Stimulated activated CD4-positive, alpha-beta T cell treated with anti-CD3 and anti-CD28 coated beads, Interleukin-12 subunit alpha, Interleukin-12 subunit beta, amount 100 ng/mL, for 4 hours (primary cell): Measurements from ENCODE around the gene BAHCC1.
"Not testable (repeated sequence)": the region's sequence is repeated elsewhere in the genome, so short reads cannot be mapped to it uniquely, and the experiment has no call there.

ENCODE experiments used
- DNase-seq: peaks from one replicate; pipeline ENCODE4 v3.0.0-alpha.2; 2020

BAHCC1 gene

GRCh38 chr17:81414756-81415516 lies 19.7 kb downstream of the BAHCC1 start:
- DNase-seq: no peak

DNA sequence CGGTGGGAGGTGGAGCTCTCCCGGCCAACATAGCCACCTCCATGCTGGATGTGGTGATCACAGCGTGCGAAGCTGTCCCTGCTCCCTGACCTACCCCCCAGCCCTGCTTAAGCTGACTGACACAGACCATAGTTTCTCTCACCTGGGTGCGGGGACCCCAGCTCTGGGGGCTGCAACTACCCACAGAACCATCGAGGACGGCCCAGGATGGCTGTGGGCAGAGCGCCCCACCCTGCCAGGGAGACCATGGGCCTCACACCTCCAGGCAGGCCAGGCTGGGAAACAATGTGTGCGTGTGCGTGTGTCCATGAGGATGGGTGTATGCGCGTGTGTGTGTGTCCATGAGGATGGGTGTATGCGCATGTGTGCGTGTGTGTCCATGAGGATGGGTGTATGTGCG lies 20.4 kb downstream of the BAHCC1 start:
- DNase-seq: no peak

- DNase-seq: no peak
Observed at GRCh38 chr17:81416612-81417011, 21.4 kb downstream of the BAHCC1 start.

DNA sequence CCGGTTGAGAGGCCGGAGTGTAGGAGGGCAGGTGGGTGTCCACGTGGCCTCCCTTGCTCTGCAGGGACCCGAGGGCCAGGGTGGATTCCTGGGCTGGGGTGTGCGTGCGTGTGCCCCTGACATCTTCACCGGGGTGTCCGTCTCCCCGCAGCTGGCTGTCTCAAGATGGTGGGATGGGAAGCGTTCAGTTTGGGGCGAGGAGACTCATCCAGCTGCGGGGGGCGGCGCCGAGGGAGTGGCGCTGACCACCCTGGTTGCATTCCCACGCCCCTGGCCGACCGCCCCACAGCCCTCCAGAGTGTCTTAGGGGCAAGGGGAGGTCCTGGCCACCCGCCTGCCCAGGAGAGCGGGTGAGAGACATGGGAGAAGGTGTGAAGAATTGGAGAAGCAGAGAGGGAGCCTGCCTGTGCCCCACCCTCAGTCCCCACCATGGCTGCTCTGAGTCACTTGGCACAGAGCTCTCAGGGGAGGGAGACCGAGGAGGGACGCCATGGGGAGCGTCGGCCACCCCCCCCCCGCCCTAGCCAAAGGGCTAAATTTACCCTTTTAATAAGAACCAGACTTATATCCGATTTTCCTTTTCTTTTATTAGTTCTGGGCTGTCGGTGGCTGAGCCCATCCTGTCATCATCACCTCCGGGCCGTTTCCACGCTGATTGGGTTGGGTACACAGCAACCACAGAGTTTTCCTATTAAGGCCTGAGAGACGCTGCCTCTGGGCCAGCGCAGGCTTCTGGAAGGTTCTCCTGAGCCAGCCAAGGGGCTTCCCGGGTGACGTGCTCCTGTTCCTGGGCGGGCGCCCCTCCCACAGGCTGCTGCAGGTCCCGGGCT lies 22.0 kb downstream of the BAHCC1 start:
- DNase-seq: no peak

GRCh38 chr17:81417879-81418709 lies 22.8 kb downstream of the BAHCC1 start:
- no peak for DNase-seq

DNA sequence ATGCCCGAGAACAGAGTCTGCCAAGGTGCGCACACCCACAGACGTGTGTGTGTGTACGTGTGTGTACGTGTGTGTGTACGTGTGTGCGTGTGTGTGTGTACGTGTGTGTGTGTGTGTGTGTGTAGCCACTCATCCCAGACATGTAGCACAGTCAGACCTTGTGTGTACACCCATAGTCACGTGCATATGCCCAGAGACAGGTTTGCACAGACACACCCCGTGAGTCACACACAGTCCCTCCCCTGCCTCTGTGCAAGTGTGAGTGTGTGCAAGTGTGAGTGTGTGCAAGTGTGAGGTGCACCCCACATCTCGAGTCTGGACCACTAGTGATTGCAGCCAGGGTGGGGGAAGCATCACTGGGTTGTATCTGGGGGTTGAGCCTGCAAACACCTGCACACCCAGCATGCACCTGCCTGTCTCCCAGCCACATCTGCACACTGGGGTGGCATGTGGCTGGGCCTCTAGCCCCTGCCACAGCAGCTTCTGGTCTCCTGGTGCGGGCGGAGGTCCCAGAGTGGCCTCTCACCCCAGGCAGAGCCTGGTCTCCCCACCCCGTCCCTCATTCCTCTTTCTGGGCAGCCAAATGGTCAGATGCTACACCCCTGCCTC lies 23.6 kb downstream of the BAHCC1 start:
- DNase-seq: no peak

DNA sequence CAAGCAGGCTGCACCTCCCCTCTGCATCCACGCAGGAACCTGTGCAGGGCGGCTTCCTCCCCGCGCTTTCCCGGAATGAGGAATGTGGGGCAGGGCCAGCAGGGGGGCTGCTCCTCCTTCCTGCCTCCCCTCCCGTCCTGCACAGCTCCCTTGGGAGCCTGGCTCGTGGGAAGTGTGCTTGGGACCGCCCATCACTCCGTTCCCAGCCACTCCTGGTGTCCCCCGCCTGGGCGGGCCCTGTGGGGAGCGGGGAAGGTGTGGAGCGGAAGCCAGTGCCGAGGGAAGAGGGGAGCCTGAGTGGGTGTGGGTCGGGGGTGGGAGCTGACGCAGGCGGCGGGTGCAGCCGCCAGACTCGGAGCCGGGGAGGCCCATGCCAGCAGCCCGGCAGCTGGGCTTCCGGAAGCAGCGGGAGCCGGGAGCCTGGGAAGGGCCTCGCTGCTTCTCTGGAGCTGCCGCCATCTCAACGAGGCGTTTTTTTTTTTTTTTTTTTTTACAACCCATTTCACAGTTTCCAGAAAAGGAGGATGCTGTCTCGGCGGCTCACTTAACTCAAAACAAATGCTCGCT lies 24.1 kb downstream of the BAHCC1 start:
- no peak for DNase-seq

GRCh38 chr17:81419886-81420768 lies 24.9 kb downstream of the BAHCC1 start:
- DNase-seq: no peak

DNA sequence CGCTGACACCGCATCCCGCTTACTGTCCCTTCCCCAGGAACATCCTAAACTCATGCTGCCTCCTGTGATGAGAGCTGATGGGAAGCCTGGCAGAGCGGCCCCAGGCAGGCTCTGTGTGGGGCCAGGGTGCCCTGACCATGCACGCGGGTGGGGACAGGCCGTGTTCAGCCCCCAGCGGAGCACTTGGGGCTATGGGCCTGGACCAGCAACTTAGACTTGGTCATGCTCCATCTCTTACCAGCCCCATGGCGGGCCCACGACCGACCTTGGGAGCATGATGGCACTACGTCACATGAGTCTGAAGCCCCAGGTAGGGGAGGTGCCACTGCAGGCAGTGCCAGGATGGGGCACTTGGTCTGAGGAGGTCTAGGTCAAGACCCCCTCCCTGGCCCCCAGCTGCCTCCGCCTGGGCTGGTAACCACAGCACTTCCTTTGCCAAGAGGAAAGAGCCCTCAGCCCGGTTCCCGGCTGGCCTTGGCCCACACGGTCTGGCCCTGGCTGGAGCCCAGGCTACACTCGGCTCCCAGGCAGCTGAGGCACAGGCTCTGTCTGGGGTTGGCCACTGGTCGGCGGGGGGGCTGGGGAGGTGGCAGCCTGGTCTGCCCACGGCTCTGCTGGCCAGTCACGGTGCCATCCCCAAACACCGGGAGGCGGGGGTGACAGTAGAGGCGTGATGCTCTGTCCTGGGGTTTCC lies 25.7 kb downstream of the BAHCC1 start:
- DNase-seq: no peak

DNA sequence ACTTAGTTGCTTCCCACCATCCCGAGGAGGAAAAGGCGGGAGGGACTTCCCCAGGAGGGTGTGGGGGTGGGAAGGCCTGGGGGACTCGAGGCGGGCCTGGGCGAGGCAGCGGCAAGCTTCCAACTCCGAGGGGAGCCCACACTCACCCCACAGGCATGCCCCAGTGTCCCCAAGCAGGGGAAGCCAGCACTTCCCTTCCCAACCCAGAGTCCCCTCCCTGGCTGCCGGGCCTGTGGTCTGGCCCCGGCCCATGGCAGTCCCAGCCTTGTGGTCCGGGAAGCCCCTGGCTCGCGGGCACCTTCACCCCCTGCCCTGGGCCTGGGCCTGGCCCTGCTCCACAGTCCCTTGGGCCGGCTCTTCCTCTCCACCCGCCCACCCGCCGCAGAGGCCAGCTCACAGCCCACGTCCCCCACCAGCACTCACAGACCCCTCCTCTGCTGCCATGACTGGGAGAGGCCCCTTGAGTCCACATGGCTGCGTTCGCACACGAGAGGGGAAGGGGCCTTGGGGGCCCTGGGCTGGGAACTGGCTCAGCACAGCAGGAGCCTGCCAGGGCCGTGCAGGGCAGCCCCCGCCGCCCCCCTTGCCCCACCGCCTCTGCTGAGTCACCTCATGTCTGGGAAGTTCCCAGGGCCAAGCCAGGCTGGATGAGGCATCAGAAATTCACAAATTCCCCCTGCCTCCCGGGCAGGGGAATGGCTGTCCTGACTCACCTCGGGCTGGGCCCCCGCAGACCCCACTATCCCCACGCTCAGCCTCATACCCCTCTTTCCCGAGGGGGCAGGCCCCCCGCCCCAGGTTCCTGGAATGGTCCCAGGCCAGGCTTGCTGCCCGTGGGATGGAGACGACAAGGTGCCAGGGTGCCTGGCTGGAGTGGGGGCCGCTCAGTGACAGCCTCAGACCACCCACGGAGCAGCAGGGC lies 27.8 kb downstream of the BAHCC1 start:
- DNase-seq: no peak

- DNase-seq: no peak
Observed at GRCh38 chr17:81423698-81424071, 28.4 kb downstream of the BAHCC1 start.

DNA sequence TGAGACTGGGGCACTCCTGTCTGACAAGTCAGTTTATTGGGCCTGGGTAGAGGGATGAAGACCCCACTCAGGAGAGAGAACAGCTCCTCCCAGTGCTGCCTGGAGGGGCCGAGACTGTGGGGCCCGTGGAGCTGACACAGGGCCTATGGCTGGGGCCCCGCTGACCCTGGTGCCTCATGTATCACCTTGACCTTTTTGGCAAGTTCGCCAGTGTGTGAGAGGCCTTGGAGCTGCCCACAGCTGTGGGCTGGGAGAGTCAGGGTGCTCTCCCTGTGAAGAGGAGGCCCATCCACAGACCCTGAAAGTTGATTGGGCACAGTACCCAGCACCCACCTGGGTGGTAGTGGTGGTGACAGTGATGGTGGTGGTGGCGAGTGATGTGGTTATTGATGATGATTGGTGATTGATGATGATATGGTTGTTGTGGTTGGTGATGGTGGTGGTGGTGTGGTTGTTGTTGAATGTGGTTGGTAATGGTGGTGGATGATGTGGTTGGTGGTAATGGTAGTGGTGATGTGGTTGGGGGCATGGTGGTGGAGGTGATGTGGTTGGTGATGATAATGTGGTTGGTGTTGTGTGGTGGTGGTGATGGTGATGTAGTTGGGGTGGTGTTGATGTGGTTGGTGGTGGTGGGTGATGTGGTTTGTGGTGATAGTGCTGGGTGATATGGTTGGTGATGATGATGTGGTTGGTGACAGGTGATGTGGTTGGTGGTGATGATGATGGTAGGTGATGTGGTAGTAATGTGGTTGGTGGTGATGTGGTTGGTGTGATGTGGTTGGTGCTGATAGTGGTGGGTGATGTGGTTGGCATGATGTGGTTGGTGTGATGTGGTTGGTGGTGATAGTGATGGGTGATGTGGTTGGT lies 29.1 kb downstream of the BAHCC1 start:
- DNase-seq: no peak

GRCh38 chr17:81425041-81425440 lies 29.8 kb downstream of the BAHCC1 start:
- DNase-seq: not testable (repeated sequence)

DNA sequence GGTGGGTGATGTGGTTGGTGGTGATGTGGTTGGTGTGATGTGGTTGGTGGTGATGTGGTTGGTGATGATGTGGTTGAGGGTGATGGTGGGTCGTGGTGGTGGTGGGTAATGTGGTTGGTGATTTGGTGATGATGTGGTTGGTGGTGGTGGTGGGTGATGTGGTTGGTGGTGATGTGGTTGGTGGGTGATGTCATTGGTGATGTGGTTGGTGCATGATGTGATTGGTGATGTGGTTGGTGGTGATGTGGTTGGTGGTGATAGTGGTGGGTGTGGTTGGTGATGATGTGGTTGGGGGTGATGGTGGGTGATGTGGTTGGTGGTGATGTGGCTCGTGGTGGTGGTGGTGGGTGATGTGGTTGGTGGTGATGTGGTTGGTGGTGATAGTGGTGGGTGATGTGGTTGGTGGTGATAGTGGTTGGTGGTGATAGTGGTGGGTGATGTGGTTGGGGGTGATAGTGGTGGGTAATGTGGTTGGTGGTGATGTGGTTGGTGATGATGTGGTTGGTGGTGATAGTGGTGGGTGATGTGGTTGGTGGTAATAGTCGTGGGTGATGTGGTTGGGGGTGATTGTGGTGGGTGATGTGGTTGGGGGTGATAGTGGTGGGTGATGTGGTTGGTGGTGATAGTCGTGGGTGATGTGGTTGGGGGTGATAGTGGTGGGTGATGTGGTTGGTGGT lies 30.6 kb downstream of the BAHCC1 start:
- DNase-seq: not testable (repeated sequence)

- no peak for DNase-seq
Observed at GRCh38 chr17:81426393-81427172, 31.3 kb downstream of the BAHCC1 start.

- DNase-seq: no peak
Observed at GRCh38 chr17:81427173-81428120, 32.2 kb downstream of the BAHCC1 start.
